Loucy (cell line): ENCODE results near the gene HLA-A.

Experiments
- EZH2phosphoT487 ChIP-seq: fragments of 200-600 bp; IDR thresholded peaks from 2 replicates; pipeline ENCODE4 v1.6.1; 2018; ENCODE audit warnings: antibody characterized with exemption, mild to moderate bottlenecking, moderate library complexity, borderline replicate concordance
- TF ChIP-seq, protein P1 (sequence below): fragments of 200-600 bp; sonication (generic); conservative IDR thresholded peaks from 2 replicates; pipeline ENCODE4 v1.5.1; 2014; ENCODE audit warnings: mild to moderate bottlenecking, antibody characterized with exemption, low read length

DNA sequence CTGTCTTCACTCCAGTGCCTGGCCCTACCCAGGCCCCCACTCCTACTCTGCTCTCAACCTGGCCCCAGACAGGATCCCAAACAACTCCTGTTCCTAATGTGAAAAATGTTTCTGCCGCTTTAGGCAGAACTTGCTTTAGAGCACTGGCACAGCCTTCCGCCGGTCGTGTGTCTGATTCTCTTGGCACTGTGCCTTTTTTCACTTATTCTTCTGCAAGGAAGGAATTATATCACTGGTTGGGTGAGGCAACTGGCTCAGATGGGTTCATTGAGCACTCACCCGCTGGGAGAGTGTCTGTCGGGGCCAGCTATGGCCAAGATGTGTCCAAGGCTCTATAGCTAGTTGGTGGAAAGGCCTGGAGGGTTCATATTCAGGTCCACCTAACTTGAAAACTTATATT is 33.6 kb upstream of the HLA-A start:
- TF ChIP-seq, protein P1, sequence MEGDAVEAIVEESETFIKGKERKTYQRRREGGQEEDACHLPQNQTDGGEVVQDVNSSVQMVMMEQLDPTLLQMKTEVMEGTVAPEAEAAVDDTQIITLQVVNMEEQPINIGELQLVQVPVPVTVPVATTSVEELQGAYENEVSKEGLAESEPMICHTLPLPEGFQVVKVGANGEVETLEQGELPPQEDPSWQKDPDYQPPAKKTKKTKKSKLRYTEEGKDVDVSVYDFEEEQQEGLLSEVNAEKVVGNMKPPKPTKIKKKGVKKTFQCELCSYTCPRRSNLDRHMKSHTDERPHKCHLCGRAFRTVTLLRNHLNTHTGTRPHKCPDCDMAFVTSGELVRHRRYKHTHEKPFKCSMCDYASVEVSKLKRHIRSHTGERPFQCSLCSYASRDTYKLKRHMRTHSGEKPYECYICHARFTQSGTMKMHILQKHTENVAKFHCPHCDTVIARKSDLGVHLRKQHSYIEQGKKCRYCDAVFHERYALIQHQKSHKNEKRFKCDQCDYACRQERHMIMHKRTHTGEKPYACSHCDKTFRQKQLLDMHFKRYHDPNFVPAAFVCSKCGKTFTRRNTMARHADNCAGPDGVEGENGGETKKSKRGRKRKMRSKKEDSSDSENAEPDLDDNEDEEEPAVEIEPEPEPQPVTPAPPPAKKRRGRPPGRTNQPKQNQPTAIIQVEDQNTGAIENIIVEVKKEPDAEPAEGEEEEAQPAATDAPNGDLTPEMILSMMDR = no peak
- no peak for TF ChIP-seq EZH2phosphoT487
